Measurements from ENCODE around the gene NRM.
A peak's percentile ranks its signal among the peaks of the same experiment; 100 is the strongest.
"Not testable (repeated sequence)": the region's sequence is repeated elsewhere in the genome, so short reads cannot be mapped to it uniquely, and the experiment has no call there.

NRM gene

GRCh38 chr6:30719791-30720737 is 29.3 kb upstream of the NRM start, which contains the start of gene TUBB:
TSS of gene TUBB (plus strand) at chr6:30720352. CDS start at chr6:30720507, 155 bp downstream.
- peak; percentile 90 for DNase-seq (ENCODE audit: low read depth)

GRCh38 chr6:30719356-30719755 is 28.6 kb upstream of the NRM start:
- DNase-seq (ENCODE audit: low read depth): no peak

GRCh38 chr6:30717845-30718720 is 27.3 kb upstream of the NRM start:
- DNase-seq (ENCODE audit: low read depth): not testable (repeated sequence)

- peak; percentile 98 for DNase-seq (ENCODE audit: low read depth)
Observed at GRCh38 chr6:30717129-30717844, 26.5 kb upstream of the NRM start, which contains the start of gene MDC1. TSS of gene MDC1 (minus strand) at chr6:30717281. CDS start at chr6:30715175, 2,106 bp downstream.

- no peak for DNase-seq (ENCODE audit: low read depth)
Observed at GRCh38 chr6:30716879-30717128, 26.0 kb upstream of the NRM start.

DNA sequence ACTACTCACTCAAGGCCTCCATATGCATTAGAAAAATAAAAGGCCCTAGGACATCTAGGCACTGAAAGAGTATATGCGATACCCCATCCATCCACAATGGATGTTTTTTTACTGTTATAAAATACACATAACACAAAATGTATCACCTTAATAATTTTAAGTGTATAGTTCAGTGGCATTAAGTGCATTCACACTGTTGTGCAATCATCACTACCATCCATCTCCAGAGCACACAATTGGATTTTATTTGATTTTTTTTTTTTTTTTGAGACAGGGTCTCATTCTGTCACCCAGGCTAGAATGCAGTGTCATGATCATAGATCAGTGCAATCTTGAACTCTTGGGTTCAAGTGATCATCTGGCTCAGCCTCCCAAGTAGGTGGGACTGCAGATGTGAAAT is 23.5 kb upstream of the NRM start:
- no peak for DNase-seq (ENCODE audit: low read depth)

- DNase-seq (ENCODE audit: low read depth): no peak
Observed at GRCh38 chr6:30712441-30712945, 21.7 kb upstream of the NRM start.

- DNase-seq (ENCODE audit: low read depth): no peak
Observed at GRCh38 chr6:30711758-30712380, 21.1 kb upstream of the NRM start.

DNA sequence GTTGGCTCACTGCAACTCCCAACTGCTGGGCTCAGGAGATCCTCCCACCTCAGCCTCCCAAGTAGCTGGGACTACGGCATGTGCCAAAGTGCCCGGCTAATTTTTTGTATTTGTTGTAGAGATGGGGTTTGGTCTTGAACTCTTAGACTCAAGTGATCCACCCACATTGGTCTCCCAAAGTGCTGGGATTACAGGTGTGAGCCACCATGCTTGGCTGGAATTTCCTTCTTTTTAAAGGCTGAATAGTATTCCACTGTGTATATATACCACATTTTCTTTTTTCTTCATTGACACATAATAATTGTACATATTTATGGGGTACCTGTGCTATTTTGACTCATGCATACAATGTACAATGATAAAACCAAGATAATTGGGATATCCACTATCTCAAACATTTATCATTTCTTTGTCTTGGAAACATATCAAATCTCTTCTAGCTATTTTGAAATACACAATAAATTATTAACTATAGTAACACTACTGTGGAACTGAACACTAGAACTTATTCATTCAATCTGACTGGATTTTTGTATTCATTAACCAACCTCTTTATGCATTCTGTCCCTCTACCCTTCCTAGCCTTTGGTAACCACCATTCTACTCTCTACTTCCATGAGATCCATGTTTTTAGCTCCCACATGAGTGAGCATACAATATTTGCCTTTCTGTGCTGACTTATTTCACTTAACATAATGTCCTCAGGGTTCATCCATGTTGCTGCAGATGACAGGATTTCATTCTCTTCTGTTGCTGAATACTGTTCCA is 18.5 kb upstream of the NRM start:
- no peak for DNase-seq (ENCODE audit: low read depth)

DNA sequence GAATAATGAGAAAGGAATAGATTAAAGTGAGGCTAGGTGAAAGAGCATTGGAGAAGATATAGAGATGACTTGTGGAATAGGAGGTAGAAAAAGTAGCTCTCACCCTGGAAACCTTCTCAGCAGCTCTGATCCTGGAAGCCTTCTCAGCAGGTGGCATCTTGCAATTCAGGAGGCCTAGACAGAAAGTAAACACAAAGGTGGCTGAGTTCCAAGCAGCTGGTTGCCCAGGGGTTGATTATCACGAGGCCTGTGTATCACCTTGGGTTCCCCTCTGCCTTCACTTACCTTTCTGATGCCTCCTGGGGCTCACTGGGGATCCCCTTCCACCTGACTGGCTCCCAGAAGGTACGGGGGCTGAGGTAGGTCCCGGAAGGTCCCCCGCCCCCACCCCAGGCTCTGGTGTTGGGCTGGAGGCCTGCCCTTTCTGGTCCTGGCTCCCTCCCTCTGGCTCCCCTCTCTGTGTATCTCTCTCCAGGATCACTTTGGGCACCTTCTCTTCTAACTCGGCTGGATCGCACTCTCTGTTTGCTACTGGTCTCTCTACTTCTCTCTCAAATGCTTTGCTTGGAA is 16.6 kb upstream of the NRM start:
- no peak for DNase-seq (ENCODE audit: low read depth)

GRCh38 chr6:30705620-30706019 is 14.8 kb upstream of the NRM start:
- no peak for DNase-seq (ENCODE audit: low read depth)

DNA sequence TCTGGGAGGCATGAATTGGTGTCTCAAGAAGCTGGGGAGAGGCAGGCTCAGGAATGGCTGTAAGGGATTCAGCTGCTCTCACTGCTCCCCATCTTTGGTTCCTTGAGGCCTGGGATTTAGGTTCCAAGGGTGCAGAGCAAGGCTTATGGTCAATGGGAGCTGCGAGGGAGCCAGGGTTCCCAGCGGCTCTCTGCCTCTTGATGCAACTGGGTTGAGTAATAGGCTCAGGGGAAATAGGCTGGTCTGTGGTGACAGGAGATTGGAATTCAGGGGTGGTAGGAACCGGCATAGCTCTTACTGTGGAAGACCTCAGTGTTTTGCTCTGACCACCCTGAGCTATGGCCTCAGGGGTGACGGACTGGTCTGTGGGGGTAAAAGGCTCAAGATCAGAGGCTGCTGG is 13.0 kb upstream of the NRM start:
- no peak for DNase-seq (ENCODE audit: low read depth)

- DNase-seq (ENCODE audit: low read depth): no peak
Observed at GRCh38 chr6:30703011-30703410, 12.2 kb upstream of the NRM start.

DNA sequence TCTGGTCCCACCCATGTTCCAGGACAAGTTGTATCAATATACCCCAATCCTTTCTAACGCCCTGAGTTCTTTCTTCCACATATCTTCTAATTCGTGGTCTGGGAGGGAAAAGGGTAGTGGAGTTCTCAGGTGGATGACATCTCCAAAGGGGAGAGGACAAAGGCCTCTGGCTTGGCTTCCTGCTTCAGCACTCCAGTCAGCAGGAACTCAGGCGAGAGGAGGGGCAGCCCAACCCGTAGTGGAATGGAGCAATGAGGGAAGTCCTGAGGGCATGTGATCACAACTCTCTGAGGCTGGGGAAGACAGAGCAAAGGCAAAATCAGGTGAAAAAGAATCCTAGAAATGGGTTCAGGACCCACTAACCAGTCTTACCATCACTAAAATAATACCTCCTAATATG is 9.6 kb upstream of the NRM start:
- no peak for DNase-seq (ENCODE audit: low read depth)

- DNase-seq (ENCODE audit: low read depth): no peak
Observed at GRCh38 chr6:30696432-30696831, 5.6 kb upstream of the NRM start.

DNA sequence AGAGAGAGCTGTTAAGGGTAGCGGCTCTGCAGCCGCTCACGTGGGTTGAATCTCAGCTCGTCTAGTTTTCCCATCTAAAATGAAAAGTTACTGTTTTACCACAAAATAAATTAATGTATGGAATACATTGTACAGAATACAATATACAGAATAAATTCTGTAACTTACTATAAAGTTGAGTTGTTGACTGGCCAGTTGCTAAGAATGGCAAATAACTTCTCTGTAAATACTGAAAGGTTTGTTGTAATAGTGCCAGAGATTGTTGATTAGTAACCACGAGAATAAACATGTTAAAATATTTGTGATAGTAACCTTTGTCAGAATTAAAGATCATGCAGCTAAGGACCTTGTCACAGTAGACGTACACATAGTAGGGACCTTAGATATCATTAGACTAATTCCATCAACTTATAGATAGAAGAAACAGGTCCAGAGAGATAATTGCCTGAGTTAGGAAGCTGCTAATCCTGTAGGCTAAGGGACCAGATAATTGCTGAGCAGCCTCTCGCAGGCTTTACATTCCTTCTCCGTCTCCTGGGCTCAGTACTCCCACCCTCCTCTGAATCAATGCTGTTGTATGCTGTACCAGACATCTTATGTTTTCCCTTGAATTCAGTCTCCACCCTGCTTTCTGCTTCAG is 544 bp upstream of the NRM start:
- DNase-seq (ENCODE audit: low read depth): no peak

DNA sequence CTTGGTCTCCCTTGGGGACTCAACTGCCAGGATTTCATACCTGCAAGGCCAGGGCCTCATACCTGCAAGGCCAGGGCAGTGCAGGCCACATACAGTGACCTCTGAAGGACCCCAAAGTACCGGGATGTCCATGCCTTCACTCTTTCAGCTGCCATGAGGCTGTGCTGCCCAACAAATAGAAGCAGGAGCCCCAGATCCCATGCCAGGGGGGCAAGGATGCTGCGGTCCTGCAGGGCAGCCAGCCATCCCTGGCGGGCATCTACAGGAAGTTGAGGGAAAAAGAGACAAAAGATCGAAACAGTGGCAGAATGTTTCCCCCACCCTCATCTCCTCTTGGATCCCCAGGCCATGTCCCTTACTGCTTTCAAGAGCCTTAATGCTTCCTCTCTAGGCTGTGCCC is 799 bp downstream of the NRM start:
- DNase-seq (ENCODE audit: low read depth): no peak

- no peak for DNase-seq (ENCODE audit: low read depth)
Observed at GRCh38 chr6:30689022-30689865, 1.5 kb downstream of the NRM start.

DNA sequence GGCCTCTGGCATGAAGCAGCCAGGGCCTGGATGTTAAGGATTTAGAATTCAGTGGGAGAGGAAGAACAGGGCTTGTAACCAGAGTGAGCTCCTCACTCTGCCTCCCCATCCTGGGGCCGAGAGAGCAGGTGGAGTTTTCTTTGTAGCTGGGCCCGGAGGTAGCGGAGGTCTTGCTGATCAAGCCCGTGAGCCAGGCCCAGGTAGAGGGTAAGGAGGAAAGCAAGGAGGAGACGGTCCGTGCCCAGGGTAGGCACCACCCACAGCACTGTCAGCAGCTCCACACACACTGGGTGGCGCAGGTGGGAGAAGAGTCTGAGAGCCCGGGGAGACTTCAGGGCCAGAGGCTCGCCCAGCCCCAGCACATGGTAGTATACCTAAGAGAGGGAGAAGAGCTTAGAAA is 2.2 kb downstream of the NRM start:
- DNase-seq (ENCODE audit: low read depth): no peak

Measured in activated gamma-delta T cell treated with anti-CD3 and anti-CD28 coated beads, Interleukin-2, amount 50 U/mL, for 16 hours (primary cell).